Measurements from ENCODE around the gene FBXL16.

FBXL16 gene

DNA sequence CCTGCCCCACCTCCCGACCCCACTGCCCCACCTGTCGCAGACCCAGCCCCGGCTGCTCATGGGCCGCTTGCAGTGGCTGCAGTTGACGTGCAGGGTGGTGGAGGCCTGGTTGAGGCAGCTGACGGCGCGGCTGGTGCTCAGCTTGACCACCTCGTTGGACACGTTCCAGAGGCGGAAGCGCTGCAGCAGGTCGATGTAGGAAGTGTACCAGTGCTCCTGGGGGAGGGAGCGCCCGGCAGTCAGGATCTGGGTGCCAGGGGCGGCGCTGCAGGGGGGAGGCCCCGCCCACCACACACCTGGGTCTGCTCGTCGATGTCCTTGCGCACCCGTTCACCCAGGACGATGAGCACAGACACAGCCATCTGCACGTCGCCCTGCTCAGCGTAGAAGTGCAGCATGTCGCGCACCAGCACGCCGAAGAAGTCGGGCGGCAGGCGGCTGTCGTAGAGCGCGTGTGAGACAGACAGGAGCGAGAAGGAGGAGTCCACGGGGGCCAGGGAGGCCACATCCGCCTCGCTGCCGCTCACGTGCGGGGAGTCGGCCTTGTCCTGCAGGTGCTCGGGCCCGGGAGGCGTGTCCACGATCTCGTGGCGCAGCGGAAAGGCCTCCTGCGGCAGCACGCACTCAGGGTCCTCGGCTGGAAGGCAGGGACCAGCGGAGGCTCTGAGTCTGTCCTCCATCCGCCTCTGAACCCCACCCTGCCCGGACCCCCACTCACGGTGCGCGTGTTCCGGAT is 20.5 kb downstream of the FBXL16 start:
- no peaks in the 10 kb centered on the region for H3K27me3 Mint-ChIP-seq (ENCODE audit: low read depth, poor library complexity)
- H3K4me1 Mint-ChIP-seq, result peaks cover 48% of the 10 kb centered on the region
- peaks cover 19% of the 10 kb centered on the region for H3K36me3 Mint-ChIP-seq (ENCODE audit: low read depth)
- DNase-seq, result no peak
- no peak overlapping the region for H3K27ac Mint-ChIP-seq
- TF ChIP-seq, protein P1, sequence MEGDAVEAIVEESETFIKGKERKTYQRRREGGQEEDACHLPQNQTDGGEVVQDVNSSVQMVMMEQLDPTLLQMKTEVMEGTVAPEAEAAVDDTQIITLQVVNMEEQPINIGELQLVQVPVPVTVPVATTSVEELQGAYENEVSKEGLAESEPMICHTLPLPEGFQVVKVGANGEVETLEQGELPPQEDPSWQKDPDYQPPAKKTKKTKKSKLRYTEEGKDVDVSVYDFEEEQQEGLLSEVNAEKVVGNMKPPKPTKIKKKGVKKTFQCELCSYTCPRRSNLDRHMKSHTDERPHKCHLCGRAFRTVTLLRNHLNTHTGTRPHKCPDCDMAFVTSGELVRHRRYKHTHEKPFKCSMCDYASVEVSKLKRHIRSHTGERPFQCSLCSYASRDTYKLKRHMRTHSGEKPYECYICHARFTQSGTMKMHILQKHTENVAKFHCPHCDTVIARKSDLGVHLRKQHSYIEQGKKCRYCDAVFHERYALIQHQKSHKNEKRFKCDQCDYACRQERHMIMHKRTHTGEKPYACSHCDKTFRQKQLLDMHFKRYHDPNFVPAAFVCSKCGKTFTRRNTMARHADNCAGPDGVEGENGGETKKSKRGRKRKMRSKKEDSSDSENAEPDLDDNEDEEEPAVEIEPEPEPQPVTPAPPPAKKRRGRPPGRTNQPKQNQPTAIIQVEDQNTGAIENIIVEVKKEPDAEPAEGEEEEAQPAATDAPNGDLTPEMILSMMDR (IDR thresholded peaks at IDR 0.05), result no peak
- no peak overlapping the region for H3K4me3 Mint-ChIP-seq
- no peaks in the 10 kb centered on the region for H3K9me3 Mint-ChIP-seq

DNA sequence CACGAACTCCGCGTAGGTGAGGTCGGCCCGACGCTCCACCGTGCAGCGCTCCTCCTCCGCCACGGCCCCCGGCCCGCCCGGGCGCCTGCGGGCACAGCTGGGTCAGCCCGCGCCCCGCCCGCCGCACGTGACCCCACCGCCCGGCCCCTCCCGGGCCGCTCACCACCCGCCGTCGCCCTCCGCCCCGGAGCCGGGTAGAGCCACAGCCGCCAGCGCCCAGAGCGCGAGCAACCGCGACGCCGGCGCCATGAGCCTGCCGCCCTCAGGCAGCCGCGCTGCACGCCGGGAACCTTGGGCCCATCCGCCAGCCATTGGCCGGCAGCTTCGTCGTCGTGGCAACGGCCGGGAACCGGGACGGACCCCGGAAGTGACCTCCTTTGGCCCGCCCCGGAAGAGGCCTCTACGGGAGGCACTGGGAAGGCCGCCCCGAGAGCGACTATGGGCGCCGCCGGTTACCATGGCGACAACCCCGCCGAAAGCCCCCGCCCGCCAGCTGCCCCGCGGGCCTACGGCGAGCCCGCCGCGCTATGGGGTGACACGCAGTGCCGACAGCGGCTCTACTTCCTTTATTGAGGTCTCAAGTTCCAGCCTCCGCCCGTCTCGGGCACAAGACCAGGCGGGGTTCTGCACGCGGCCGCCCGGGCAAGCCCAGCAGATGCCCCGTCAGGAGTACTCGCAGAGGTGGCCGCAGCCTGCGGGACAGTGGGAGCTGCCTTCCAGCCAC is 21.4 kb downstream of the FBXL16 start, which contains the start of gene JMJD8:
JMJD8 (minus strand) TSS at position 264 of the 724 bp plus-strand sequence; CDS start at position 249, 15 bp downstream.
- TF ChIP-seq, protein P1 (IDR thresholded peaks at IDR 0.05), result no peak
- Mint-ChIP-seq H3K27me3 (ENCODE audit: low read depth, poor library complexity) (no peaks in the 10 kb centered on the region), H3K36me3 (ENCODE audit: low read depth) (peaks cover 19% of the 10 kb centered on the region), H3K4me3 (peak within 1 kb of the TSS; percentile 78), H3K27ac (peak within 1 kb of the TSS; percentile 54), H3K9me3 (no peaks in the 10 kb centered on the region), H3K4me1 (peaks cover 44% of the 10 kb centered on the region)
- peak; percentile 97 for DNase-seq

DNA sequence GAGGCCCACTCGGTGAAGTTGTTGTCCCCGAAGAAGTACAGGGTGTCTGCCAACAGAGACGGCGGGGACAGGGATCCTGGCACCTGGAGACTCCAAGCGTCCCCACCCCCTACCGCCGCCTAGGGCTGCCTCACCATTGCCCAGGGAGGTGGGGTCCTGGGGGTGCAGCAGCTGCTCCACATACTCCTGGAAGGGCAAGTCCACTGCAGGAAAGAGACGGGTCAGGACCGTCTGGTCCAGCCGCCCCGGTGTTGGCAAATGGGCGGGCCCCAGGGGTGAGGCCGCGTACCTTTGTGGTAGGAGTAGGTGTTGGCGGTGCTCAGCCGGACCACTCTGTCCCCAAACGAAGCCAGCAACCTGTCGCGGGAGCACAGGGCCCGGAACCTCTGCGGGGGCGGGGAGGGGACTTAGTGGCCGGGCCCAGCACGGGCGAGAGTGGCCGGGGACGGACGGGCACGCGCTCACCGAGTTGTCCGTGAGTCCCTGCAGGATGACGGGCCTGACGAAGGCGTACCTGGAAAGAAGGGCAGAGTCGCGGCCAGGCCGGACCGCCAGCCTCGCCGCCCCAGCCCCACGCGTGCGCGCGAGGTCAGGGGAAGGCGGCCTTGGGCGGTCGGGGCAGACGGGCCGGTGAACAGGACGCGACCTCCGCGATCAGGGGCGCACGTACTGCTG is 22.1 kb downstream of the FBXL16 start:
- TF ChIP-seq, protein P1 (IDR thresholded peaks at IDR 0.05), result no peak
- peaks cover 3% of the 10 kb centered on the region for H3K27me3 Mint-ChIP-seq (ENCODE audit: low read depth, poor library complexity)
- H3K4me3 Mint-ChIP-seq, result peak overlapping the region; percentile 78
- H3K27ac Mint-ChIP-seq, result no peak overlapping the region
- H3K4me1 Mint-ChIP-seq, result peaks cover 41% of the 10 kb centered on the region
- DNase-seq, result no peak
- H3K9me3 Mint-ChIP-seq, result no peaks in the 10 kb centered on the region
- peaks cover 19% of the 10 kb centered on the region for H3K36me3 Mint-ChIP-seq (ENCODE audit: low read depth)

- peaks cover 41% of the 10 kb centered on the region for H3K4me1 Mint-ChIP-seq
- peaks cover 3% of the 10 kb centered on the region for H3K27me3 Mint-ChIP-seq (ENCODE audit: low read depth, poor library complexity)
- H3K27ac Mint-ChIP-seq, result no peak overlapping the region
- TF ChIP-seq, protein P1 (IDR thresholded peaks at IDR 0.05), result no peak
- H3K9me3 Mint-ChIP-seq, result no peaks in the 10 kb centered on the region
- no peak for DNase-seq
- peak overlapping the region; percentile 78 for H3K4me3 Mint-ChIP-seq
- H3K36me3 Mint-ChIP-seq (ENCODE audit: low read depth), result peaks cover 19% of the 10 kb centered on the region
Measured at GRCh38 chr16:682493-683395, 22.9 kb downstream of the FBXL16 start.

DNA sequence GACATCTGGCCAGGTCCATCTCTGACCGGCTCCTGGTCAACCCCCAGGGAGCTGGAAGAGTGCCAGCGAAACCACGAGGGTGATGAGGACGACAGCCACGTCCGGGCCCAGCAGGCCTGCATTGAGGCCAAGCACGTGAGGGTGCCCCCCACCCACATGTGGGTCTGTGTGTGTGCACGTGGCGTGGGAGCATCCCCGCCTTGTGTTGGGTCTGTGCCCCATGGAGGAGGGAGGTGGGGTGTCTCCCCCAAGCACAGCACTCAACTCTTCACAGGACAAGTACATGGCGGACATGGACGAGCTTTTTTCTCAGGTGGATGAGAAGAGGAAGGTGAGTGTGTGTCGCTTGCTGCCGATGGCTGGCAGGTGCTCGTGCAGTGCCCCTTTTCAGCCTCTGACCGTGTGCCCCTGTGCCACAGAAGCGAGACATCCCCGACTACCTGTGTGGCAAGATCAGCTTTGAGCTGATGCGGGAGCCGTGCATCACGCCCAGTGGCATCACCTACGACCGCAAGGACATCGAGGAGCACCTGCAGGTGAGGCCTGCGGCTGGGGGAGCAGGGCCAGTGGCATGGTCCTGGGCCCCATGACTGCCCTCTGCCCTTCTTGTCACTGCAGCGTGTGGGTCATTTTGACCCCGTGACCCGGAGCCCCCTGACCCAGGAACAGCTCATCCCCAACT is 23.7 kb downstream of the FBXL16 start:
- H3K9me3 Mint-ChIP-seq, result no peaks in the 10 kb centered on the region
- no peak for DNase-seq
- H3K27ac Mint-ChIP-seq, result no peak overlapping the region
- peak overlapping the region; percentile 78 for H3K4me3 Mint-ChIP-seq
- peaks cover 4% of the 10 kb centered on the region for H3K27me3 Mint-ChIP-seq (ENCODE audit: low read depth, poor library complexity)
- H3K36me3 Mint-ChIP-seq (ENCODE audit: low read depth), result peaks cover 19% of the 10 kb centered on the region
- TF ChIP-seq, protein P1 (IDR thresholded peaks at IDR 0.05), result no peak
- peaks cover 41% of the 10 kb centered on the region for H3K4me1 Mint-ChIP-seq

All from nephron progenitor cell (in vitro differentiated cells).